ACC112 (cell line): ENCODE data around the gene MAP4K2.

Source experiments
- H2AFZ ChIP-seq: fragments of 200-600 bp; sonication (generic); one replicate; pipeline ENCODE4 v1.6.0; 2017; ENCODE audit warnings: antibody characterized with exemption, low read length; ENCODE audit not compliant: unreplicated experiment
- H3K27ac ChIP-seq: fragments of 200-600 bp; sonication (generic); 2 replicates; pipeline ENCODE4 v1.5.1; 2014; ENCODE audit warnings: low read depth, mild to moderate bottlenecking, antibody characterized with exemption, low read length, moderate library complexity
- H3K27me3 ChIP-seq: fragments of 200-600 bp; sonication (generic); 2 replicates; pipeline ENCODE4 v1.6.1; 2014; ENCODE audit warnings: mild to moderate bottlenecking, antibody characterized with exemption, low read length, moderate library complexity, mixed read lengths; ENCODE audit not compliant: insufficient read depth
- H3K36me3 ChIP-seq: fragments of 200-600 bp; sonication (generic); 2 replicates; pipeline ENCODE4 v1.6.1; 2016; ENCODE audit warnings: mild to moderate bottlenecking, antibody characterized with exemption, low read length, moderate library complexity, mixed read lengths; ENCODE audit not compliant: insufficient read depth
- H3K4me1 ChIP-seq: fragments of 200-600 bp; sonication (generic); one replicate; pipeline ENCODE4 v1.6.1; 2016; ENCODE audit warnings: low read length, mixed read lengths; ENCODE audit not compliant: insufficient read depth, unreplicated experiment, control insufficient read depth
- H3K4me3 ChIP-seq: fragments of 200-600 bp; sonication (generic); 2 replicates; pipeline ENCODE4 v1.5.1; 2014; ENCODE audit warnings: mild to moderate bottlenecking, low read depth, low read length
- H3K79me2 ChIP-seq: fragments of 200-600 bp; sonication (generic); one replicate; pipeline ENCODE4 v1.6.0; 2016; ENCODE audit warnings: low read length; ENCODE audit not compliant: control insufficient read depth, unreplicated experiment, insufficient read depth

MAP4K2 gene

GRCh38 chr11:64844330-64845128 lies 41.5 kb upstream of the MAP4K2 start, which contains the start of gene CDC42BPG:
Gene CDC42BPG (minus strand): TSS chr11:64844653. CDS start chr11:64844569, 84 bp downstream.
- Histone ChIP-seq H3K27ac (no peak within 1 kb of the TSS), H3K27me3 (no peaks in the 10 kb centered on the region), H3K36me3 (no peaks in the 10 kb centered on the region), H3K4me3 (peak within 1 kb of the TSS; percentile 60), H3K4me1 (peaks cover 15% of the 10 kb centered on the region), H3K79me2 (no peaks in the 10 kb centered on the region), H2AFZ (peak within 1 kb of the TSS; percentile 53)

- peaks cover 15% of the 10 kb centered on the region for H3K4me1 ChIP-seq
Observed at GRCh38 chr11:64843686-64844329, 40.8 kb upstream of the MAP4K2 start.

GRCh38 chr11:64842851-64843685 lies 40.1 kb upstream of the MAP4K2 start:
- no peaks in the 10 kb centered on the region for H3K36me3 ChIP-seq
- H3K27ac ChIP-seq, result no peak overlapping the region
- peaks cover 15% of the 10 kb centered on the region for H3K4me1 ChIP-seq
- H3K79me2 ChIP-seq, result no peaks in the 10 kb centered on the region
- H3K4me3 ChIP-seq, result no peak overlapping the region
- H3K27me3 ChIP-seq, result no peaks in the 10 kb centered on the region
- no peak overlapping the region for H2AFZ ChIP-seq

More at GRCh38 chr11:64843686-64844329, 40.8 kb upstream of the MAP4K2 start:
- H3K79me2 ChIP-seq, result no peaks in the 10 kb centered on the region
- no peaks in the 10 kb centered on the region for H3K27me3 ChIP-seq
- H3K36me3 ChIP-seq, result no peaks in the 10 kb centered on the region
- no peak overlapping the region for H2AFZ ChIP-seq
- H3K27ac ChIP-seq, result no peak overlapping the region
- H3K4me3 ChIP-seq, result peak overlapping the region; percentile 60; the same call in 1 of the 2 replicates

GRCh38 chr11:64842366-64842759 lies 39.3 kb upstream of the MAP4K2 start:
- Histone ChIP-seq H3K27ac (no peak overlapping the region), H3K79me2 (no peaks in the 10 kb centered on the region), H3K4me3 (no peak overlapping the region), H3K27me3 (no peaks in the 10 kb centered on the region), H3K4me1 (peaks cover 15% of the 10 kb centered on the region), H2AFZ (no peak overlapping the region), H3K36me3 (no peaks in the 10 kb centered on the region)

GRCh38 chr11:64841592-64842365 lies 38.8 kb upstream of the MAP4K2 start:
- H3K27ac ChIP-seq, result no peak overlapping the region
- H2AFZ ChIP-seq, result no peak overlapping the region
- H3K4me1 ChIP-seq, result peaks cover 15% of the 10 kb centered on the region
- H3K27me3 ChIP-seq, result no peaks in the 10 kb centered on the region
- H3K36me3 ChIP-seq, result no peaks in the 10 kb centered on the region
- no peak overlapping the region for H3K4me3 ChIP-seq
- H3K79me2 ChIP-seq, result no peaks in the 10 kb centered on the region

GRCh38 chr11:64839887-64840782 lies 37.1 kb upstream of the MAP4K2 start:
- Histone ChIP-seq H3K4me1 (peaks cover 15% of the 10 kb centered on the region), H3K27ac (no peak overlapping the region), H3K36me3 (no peaks in the 10 kb centered on the region), H3K4me3 (no peak overlapping the region), H3K27me3 (no peaks in the 10 kb centered on the region), H2AFZ (no peak overlapping the region), H3K79me2 (no peaks in the 10 kb centered on the region)

GRCh38 chr11:64839335-64839734 lies 36.3 kb upstream of the MAP4K2 start:
- no peaks in the 10 kb centered on the region for H3K36me3 ChIP-seq
- H3K79me2 ChIP-seq, result no peaks in the 10 kb centered on the region
- no peak overlapping the region for H2AFZ ChIP-seq
- H3K4me1 ChIP-seq, result peaks cover 15% of the 10 kb centered on the region
- H3K4me3 ChIP-seq, result no peak overlapping the region
- no peaks in the 10 kb centered on the region for H3K27me3 ChIP-seq
- no peak overlapping the region for H3K27ac ChIP-seq

- Histone ChIP-seq H2AFZ (no peak overlapping the region), H3K4me1 (peaks cover 11% of the 10 kb centered on the region), H3K27ac (no peak overlapping the region), H3K4me3 (no peak overlapping the region), H3K27me3 (no peaks in the 10 kb centered on the region), H3K36me3 (no peaks in the 10 kb centered on the region), H3K79me2 (no peaks in the 10 kb centered on the region)
Observed at GRCh38 chr11:64838600-64839334, 35.8 kb upstream of the MAP4K2 start.

- H3K79me2 ChIP-seq, result no peaks in the 10 kb centered on the region
- H3K4me3 ChIP-seq, result no peak overlapping the region
- H3K36me3 ChIP-seq, result no peaks in the 10 kb centered on the region
- H3K4me1 ChIP-seq, result peaks cover 3% of the 10 kb centered on the region
- H3K27ac ChIP-seq, result no peak overlapping the region
- no peaks in the 10 kb centered on the region for H3K27me3 ChIP-seq
- no peak overlapping the region for H2AFZ ChIP-seq
Observed at GRCh38 chr11:64837887-64838351, 34.9 kb upstream of the MAP4K2 start.
